ENCODE data around the gene UNC45B.
"Not testable (repeated sequence)": the region's sequence is repeated elsewhere in the genome, so short reads cannot be mapped to it uniquely, and the experiment has no call there.

UNC45B gene

GRCh38 chr17:35214631-35215273 is 67.1 kb downstream of the UNC45B start:
- peak; percentile 28 to 32 for DNase-seq

- no peak for DNase-seq
These were observed 69.5 kb downstream of the UNC45B start for GRCh38 chr17:35217107-35217506.

DNA sequence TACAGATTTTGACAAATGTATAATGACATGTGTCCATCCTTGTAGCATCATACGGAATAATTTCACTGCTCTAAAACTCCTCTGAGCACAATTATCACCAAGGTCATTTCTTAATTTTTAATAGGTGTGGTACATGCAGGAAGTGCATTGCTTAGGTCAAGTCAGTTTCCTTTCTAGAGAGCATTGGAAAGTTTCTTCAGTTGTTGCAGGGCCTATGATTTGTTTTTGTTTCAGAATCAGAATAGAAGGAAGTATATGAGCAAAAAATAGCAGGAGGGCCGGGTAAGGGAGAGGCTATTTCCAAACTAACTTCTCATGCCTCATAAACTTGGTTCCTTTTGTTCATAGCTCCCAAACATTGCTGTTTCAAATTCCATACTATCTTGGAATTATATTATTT is 71.3 kb downstream of the UNC45B start:
- no peak for DNase-seq

DNA sequence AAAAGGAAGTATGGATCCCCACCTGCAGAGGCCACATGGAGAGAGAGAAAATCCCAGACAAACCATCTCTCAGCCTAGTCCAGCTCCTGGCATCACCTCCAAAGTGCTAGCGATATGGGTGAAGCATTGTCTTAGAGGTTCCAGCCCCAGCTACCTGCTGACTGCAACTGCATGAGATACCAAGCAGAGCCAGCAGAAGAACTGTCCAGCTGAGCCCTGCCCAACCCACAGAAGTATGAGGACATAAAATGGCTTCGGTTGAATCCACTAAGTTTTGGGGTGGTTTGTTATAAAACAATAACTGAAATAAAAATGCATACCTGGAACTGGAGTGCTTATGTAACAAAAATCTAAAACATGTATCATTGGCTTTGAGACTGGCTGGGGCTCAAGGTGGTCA is 74.8 kb downstream of the UNC45B start:
- DNase-seq = no peak

DNA sequence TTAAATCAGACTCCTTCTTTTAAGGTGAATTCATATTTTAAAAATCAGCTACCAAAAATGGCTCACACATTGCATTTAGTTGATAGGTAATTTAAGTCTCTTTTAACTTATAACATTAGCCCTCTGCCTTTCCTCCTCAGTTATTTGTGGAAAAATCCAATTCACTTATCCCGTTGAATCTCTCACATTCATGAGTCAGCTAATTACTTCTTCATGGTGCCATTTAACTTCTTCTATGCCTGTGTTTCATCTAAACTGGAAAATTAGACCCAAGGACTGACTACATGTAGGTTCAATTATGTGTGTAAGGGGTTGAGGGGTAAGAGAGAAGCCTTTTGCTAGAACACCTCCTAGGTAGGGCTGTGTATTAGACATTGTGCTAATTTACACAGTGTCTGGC is 76.8 kb downstream of the UNC45B start:
- no peak for DNase-seq

GRCh38 chr17:35227546-35227945 is 79.9 kb downstream of the UNC45B start:
- DNase-seq = no peak

- DNase-seq = no peak
These were observed 82.0 kb downstream of the UNC45B start for GRCh38 chr17:35229638-35230037.

DNA sequence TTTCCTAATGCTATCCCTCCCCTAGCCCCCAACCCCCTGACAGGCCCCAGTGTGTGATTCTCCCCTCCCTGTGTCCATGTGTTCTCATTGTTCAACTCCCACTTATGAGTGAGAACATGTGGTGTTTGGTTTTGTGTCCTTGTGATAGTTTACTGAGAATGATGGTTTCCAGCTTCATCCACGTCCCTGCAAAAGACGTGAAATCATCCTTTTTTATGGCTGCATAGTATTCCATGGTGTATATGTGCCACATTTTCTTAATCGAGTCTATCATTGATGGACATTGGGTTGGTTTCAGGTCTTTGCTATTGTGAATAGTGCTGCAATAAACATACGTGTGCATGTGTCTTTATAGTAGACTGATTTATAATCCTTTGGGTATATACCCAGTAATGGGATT is 86.7 kb downstream of the UNC45B start:
- DNase-seq = not testable (repeated sequence)

- DNase-seq = no peak
These were observed 87.7 kb downstream of the UNC45B start for GRCh38 chr17:35235289-35235688.

DNA sequence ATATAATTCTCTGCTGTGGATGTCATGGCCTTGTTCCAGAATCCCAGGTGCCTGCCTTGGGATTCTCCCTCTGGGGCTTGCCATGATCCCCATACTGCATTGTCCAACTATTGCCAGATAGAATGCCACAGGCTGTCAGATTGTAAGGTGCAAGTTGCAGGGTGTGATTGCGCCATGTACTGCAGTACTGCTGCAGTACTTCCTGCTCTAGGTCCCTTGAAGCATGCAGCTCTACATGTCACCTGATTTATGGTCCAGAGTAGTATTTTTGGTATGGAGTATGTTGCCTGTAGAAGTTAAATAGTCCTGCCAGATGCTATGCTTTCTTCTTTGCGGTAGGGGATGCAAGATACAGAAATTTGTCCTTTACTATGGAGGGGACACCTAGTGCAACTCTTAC is 88.3 kb downstream of the UNC45B start:
- DNase-seq = no peak

DNA sequence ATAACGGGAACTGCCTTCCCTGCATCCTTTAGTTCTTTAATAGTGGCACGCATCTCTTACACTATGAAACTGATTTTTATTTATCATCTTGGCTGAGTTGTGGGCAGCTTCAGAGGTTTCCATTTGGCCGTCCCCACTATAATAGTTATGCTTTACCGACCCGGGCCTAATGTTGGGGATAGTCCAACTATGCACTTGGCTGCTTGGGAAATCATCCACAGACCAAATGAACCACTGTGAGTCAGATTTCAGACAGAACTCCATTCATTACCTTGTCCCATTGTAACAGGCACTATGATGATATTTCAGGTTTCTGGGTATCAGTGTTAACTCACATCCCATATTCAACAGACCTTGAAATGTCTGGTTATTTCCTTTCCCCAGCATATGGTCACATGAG is 89.2 kb downstream of the UNC45B start:
- DNase-seq = no peak

- DNase-seq = no peak
These were observed 91.2 kb downstream of the UNC45B start for GRCh38 chr17:35238821-35239220.
